ENCODE measurements around the gene MRPS17. TPM values are rescaled to one million over a fixed set of nuclear protein-coding genes. Genes with fewer than 3 reads are reported as not detected.

Gene MRPS17
- total and polyA plus RNA-seq, 2 of the 4 experiments (the other 2 are of a cell fraction) = 9.9 to 15.2 TPM

DNA sequence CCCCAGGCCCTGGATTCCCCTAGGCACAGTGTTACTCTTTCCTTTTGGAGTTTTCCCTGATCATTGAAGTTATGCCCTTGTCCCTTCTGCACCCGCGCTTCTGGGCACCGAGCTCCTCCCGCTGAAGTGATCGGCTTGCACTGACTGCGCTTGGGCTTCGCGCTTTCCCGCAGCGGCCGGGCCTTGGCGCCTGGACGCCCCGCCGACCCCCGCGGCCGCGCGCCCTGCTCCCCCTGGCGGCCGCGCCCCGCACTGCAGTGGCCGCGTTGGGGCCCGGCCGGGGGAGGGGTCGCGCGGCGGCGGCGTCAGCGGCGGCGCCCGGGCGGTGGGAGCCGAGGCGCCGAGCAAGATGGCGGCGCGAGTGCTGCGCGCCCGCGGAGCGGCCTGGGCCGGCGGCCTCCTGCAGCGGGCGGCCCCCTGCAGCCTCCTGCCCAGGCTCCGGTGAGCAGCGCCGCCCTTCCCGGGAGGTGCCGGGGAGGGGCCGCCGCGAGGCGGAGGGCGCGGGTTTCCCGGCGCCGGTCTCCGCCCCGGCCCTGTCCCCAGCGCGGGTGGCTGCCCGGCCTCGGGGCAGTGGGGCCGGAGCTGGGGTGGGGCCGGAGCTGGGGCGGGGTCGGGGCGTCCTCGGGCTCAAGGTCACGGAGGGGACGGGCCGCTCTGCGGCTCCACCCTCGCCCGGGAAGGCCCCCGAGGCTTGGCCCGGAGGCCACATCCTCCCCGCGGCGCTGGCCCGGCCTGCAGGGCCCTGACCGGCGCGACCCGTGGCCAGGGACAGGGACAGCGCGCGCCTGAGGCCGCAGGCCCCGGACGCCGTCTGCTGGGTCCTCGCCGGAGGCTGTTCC lies 12.8 kb downstream of the MRPS17 start, which contains the start of gene NIPSNAP2:
NIPSNAP2 (plus strand) TSS at position 325 of the 839 bp plus-strand sequence; CDS start at position 350, 25 bp downstream.
- 1% methylated on average over 33 of the region's 105 CpGs; no CpG with 5 or more reads in 1 of the 2 experiments for WGBS, 2 experiments (ENCODE audit: extremely low coverage in 2 of 2, insufficient read length in 1 of 2)
- Histone ChIP-seq H3K9ac (ENCODE audit: low read depth, low read length) (peak within 1 kb of the TSS; percentile 90), H4K8ac (ENCODE audit: low read depth in 2 of 2, low read length in 2 of 2) (peak within 1 kb of the TSS; percentile 85 to 89; a peak in 3 of 4 replicates), H3K4me3 (ENCODE audit: insufficient read depth, low read depth, low read length) (peak within 1 kb of the TSS; percentile 95), H2AFZ (replicated peaks; ENCODE audit: low read length, poor library complexity) (peak within 1 kb of the TSS; percentile 97), H2AK5ac (ENCODE audit: low read depth, low read length) (peak within 1 kb of the TSS; percentile 49; the same call in 1 of the 2 replicates), H3K4me1 (ENCODE audit: control insufficient read depth, insufficient read depth, low read length) (peaks cover 4% of the 10 kb centered on the region; the same call in 1 of the 2 replicates), H4K91ac (ENCODE audit: insufficient read depth, low read depth, low read length) (peak within 1 kb of the TSS; percentile 37; the same call in 1 of the 2 replicates), H4K5ac (ENCODE audit: low read depth, low read length) (peak within 1 kb of the TSS; percentile 70), H3K18ac (ENCODE audit: low read depth, low read length) (peak within 1 kb of the TSS; percentile 24), H3K9me3 (ENCODE audit: control insufficient read depth, insufficient read depth, low read length) (no peaks in the 10 kb centered on the region), H3K14ac (replicated peaks; ENCODE audit: low read depth, low read length) (peak within 1 kb of the TSS; percentile 83), H2BK15ac (ENCODE audit: low read depth, low read length) (no peak within 1 kb of the TSS), H2BK20ac (ENCODE audit: low read depth, low read length) (no peak within 1 kb of the TSS), H3K56ac (ENCODE audit: extremely low read depth, insufficient read depth, low read length) (peak within 1 kb of the TSS; percentile 79; the same call in 1 of the 2 replicates), H3K27me3 (ENCODE audit: control insufficient read depth, insufficient read depth, low read length) (no peaks in the 10 kb centered on the region), H3K4me2 (ENCODE audit: low read depth, low read length) (peak within 1 kb of the TSS; percentile 85), H2AK9ac (replicated peaks; ENCODE audit: low read depth, low read length, poor library complexity) (peak within 1 kb of the TSS; percentile 97), H3K9me1 (ENCODE audit: insufficient read depth, low read length) (no peaks in the 10 kb centered on the region), H3K23ac (ENCODE audit: low read depth, low read length) (peak within 1 kb of the TSS; percentile 91), H4K20me1 (ENCODE audit: insufficient read depth, low read length) (peaks cover 12% of the 10 kb centered on the region), H3K79me1 (ENCODE audit: low read depth in 1 of 2, low read length in 2 of 2) (peaks cover 6 to 38% of the 10 kb centered on the region in 2 experiments), H2BK5ac (ENCODE audit: low read depth, low read length, poor library complexity, severe bottlenecking) (peak within 1 kb of the TSS; percentile 31), H2BK120ac (ENCODE audit: low read depth, low read length) (peak within 1 kb of the TSS; percentile 45; the same call in 1 of the 2 replicates), H3K27ac (ENCODE audit: insufficient read depth, low read length) (peak within 1 kb of the TSS; percentile 86), H3K4ac (ENCODE audit: low read depth, low read length) (peak within 1 kb of the TSS; percentile 80), H3K36me3 (ENCODE audit: control insufficient read depth, insufficient read depth, low read length) (peaks cover 6% of the 10 kb centered on the region)
- in situ Hi-C loops (cut with MboI; ENCODE audit: low sequenced_read_pairs) = loop anchor here (25.0 kb wide), 2 partner anchors 527 to 677 kb away; no protein-coding TSS in a partner anchor
- ATAC-seq (ENCODE audit: low read depth) (peak; percentile 95), DNase-seq (peak; percentile 35)
- ChIA-PET CTCF (interaction anchor here (0.6 to 1.0 kb wide), 13 partner anchors 12 to 689 kb away, joined by 3 to 6 read pairs (median 4); no protein-coding TSS in a partner anchor), POLR2A (ENCODE audit: unreplicated experiment) (no interaction called here)
- dilution Hi-C loops (cut with HindIII; ENCODE audit: low sequenced_read_pairs, unreplicated experiment) = no loop called here
- no TSS peak for BruUV-seq (replicated peaks)
- intact Hi-C loops (cut with micrococcal nuclease) = loop anchor here (1.0 to 2.0 kb wide), 2 partner anchors 323 to 684 kb away; no protein-coding TSS in a partner anchor
- TF ChIP-seq CEBPB (IDR thresholded peaks at IDR 0.05; ENCODE audit: low read depth, low read length) = no peak
- no peak for TF ChIP-seq MAFK (IDR thresholded peaks at IDR 0.05; ENCODE audit: low read depth, low read length)
- TF ChIP-seq CHD1 (IDR thresholded peaks at IDR 0.05; ENCODE audit: low read depth, low read length) = no peak
- TF ChIP-seq, protein P1, sequence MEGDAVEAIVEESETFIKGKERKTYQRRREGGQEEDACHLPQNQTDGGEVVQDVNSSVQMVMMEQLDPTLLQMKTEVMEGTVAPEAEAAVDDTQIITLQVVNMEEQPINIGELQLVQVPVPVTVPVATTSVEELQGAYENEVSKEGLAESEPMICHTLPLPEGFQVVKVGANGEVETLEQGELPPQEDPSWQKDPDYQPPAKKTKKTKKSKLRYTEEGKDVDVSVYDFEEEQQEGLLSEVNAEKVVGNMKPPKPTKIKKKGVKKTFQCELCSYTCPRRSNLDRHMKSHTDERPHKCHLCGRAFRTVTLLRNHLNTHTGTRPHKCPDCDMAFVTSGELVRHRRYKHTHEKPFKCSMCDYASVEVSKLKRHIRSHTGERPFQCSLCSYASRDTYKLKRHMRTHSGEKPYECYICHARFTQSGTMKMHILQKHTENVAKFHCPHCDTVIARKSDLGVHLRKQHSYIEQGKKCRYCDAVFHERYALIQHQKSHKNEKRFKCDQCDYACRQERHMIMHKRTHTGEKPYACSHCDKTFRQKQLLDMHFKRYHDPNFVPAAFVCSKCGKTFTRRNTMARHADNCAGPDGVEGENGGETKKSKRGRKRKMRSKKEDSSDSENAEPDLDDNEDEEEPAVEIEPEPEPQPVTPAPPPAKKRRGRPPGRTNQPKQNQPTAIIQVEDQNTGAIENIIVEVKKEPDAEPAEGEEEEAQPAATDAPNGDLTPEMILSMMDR (conservative IDR thresholded peaks at IDR 0.05; ENCODE audit: low read depth, low read length) = peak; percentile 75
- no peak for TF ChIP-seq MXI1 (IDR thresholded peaks at IDR 0.05; ENCODE audit: borderline replicate concordance, low read depth, low read length)
- TF ChIP-seq, protein P2, sequence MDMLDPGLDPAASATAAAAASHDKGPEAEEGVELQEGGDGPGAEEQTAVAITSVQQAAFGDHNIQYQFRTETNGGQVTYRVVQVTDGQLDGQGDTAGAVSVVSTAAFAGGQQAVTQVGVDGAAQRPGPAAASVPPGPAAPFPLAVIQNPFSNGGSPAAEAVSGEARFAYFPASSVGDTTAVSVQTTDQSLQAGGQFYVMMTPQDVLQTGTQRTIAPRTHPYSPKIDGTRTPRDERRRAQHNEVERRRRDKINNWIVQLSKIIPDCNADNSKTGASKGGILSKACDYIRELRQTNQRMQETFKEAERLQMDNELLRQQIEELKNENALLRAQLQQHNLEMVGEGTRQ (IDR thresholded peaks at IDR 0.05; ENCODE audit: low read depth, low read length) = no peak
- TF ChIP-seq RCOR1 (IDR thresholded peaks at IDR 0.05; ENCODE audit: insufficient replicate concordance, low read length) = no peak
- no peak for TF ChIP-seq FOS (IDR thresholded peaks at IDR 0.05; ENCODE audit: low read depth, low read length)
- TF ChIP-seq, protein P3, sequence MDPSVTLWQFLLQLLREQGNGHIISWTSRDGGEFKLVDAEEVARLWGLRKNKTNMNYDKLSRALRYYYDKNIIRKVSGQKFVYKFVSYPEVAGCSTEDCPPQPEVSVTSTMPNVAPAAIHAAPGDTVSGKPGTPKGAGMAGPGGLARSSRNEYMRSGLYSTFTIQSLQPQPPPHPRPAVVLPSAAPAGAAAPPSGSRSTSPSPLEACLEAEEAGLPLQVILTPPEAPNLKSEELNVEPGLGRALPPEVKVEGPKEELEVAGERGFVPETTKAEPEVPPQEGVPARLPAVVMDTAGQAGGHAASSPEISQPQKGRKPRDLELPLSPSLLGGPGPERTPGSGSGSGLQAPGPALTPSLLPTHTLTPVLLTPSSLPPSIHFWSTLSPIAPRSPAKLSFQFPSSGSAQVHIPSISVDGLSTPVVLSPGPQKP (IDR thresholded peaks at IDR 0.05; ENCODE audit: borderline replicate concordance, low read depth, low read length) = no peak
- peak; percentile 49 for TF ChIP-seq RAD21 (IDR thresholded peaks at IDR 0.05; ENCODE audit: low read length)
- no peak for TF ChIP-seq NFE2L2 (IDR thresholded peaks at IDR 0.05; ENCODE audit: low read depth, low read length)
- TF ChIP-seq BHLHE40 (IDR thresholded peaks at IDR 0.05; ENCODE audit: low read depth, low read length) = no peak
